Activated CD8-positive, alpha-beta memory T cell treated with anti-CD3 and anti-CD28 coated beads for 1 hour (primary cell): Measurements from ENCODE around the gene HERC2.
"Not testable (repeated sequence)": the region's sequence is repeated elsewhere in the genome, so short reads cannot be mapped to it uniquely, and the experiment has no call there.

Experiments used
- DNase-seq, 2 donors: peaks; one replicate each; pipeline ENCODE4 v3.0.0-alpha.2; 2020; ENCODE audit warnings: low read depth in 1 of 2; ENCODE audit errors: extremely low read depth in 1 of 2

The HERC2 gene

GRCh38 chr15:28136236-28136904 is 185.6 kb downstream of the HERC2 start:
- DNase-seq = not testable (repeated sequence)

DNA sequence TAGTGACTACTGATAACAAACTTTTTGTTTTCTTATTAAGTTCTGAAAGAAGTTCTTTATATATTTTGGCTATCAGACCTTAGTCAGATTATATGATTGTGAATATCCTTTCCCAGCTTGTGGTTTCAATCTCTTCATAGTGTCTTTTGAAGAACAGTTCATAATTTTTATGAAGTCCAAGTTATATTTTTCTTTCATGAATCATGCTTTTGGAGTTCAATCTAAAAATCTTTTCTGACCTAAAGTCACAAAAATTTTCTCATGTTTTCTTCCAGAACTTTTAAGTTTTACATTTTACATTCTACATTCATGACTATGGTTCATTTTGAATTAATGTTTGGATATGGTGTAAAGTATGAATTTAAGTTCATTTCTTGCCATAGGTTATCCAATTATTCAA is 188.7 kb downstream of the HERC2 start:
- DNase-seq = no peak

GRCh38 chr15:28132524-28133275 is 189.3 kb downstream of the HERC2 start:
- no peak for DNase-seq

DNA sequence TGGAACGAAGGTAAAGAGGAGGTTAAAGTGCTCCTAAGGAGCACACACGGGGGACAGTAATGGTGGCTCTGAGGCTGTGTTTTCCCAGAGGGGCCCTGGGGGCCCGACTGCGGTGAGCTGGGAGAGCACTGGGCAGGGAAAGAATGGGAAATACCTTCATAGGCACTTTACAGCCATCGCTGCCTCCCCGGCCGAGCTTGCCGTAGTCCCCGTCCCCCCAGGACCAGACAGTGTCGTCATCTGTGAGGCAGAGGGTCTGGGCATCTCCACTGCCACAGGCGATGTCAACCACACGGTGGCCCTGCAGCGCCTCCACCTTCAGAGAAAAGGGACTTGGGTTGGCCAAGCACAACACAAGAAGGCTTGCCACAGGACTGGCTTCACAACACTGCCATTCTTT is 190.0 kb downstream of the HERC2 start:
- no peak for DNase-seq

DNA sequence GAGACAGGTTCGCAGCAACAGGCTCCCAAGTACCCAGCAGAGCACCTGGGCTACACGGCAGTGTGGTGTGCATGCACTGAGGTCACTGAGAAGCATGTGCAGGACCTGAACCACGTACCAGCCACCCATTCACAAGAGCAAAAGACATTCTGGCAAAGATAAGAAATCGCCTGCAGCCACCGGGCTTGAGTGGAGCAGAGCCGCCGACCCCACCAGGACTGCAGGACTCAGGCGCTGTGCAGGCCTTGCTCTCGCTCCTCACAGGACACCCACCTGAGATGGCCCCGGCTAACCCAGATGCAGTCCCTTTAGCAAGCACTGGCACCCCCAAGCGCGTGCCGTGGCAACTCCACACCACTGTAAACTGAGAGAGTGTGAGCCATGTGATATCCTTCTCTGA is 190.6 kb downstream of the HERC2 start:
- no peak for DNase-seq

DNA sequence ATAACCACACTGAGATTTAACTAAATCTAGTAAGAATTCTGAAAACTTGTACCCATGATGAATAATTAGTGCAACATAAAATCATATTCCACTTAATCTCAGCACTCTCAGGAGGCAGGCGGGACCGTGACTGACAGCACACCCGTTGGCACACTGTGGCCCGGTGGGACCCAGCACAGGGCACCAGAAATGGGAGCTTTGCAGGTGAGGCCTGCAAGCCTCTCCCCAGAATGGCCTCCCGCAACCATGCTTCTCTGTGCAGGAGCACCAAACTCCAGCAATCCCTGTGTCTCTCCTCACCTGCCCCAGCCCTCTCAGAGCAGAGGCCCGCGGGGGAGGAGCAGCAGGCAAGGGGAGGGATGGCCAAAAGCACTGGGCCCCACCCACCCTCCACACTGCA is 191.3 kb downstream of the HERC2 start:
- DNase-seq = no peak

- DNase-seq = no peak
These were observed 192.6 kb downstream of the HERC2 start for GRCh38 chr15:28129231-28129848.

GRCh38 chr15:28128031-28128430 is 193.9 kb downstream of the HERC2 start:
- no peak for DNase-seq

- no peak for DNase-seq
These were observed 194.9 kb downstream of the HERC2 start for GRCh38 chr15:28127036-28127435.

- DNase-seq = no peak
These were observed 196.0 kb downstream of the HERC2 start for GRCh38 chr15:28125673-28126651.

DNA sequence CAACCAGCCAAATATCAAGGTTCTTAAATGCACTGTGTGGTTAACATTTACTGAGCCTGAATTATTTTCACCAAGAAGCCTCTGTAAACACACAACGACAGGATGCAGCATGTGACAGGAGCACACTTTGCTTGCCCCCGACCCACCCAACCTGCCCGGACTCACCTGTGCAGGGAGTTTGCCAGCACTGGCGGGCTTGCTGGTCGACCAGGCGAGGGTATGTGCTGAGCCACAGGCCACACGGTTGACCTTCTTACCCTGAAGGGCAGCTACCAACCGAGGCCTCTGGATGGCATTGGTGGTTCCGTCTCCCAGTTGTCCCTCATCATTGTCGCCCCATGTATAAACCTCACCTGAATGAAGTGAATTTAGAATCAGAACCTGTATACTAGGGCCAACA is 197.1 kb downstream of the HERC2 start:
- DNase-seq = no peak

GRCh38 chr15:28123408-28124023 is 198.5 kb downstream of the HERC2 start:
- peak in 1 of 2 donors; percentile 36 for DNase-seq

GRCh38 chr15:28122038-28122949 is 199.7 kb downstream of the HERC2 start:
- DNase-seq = no peak

DNA sequence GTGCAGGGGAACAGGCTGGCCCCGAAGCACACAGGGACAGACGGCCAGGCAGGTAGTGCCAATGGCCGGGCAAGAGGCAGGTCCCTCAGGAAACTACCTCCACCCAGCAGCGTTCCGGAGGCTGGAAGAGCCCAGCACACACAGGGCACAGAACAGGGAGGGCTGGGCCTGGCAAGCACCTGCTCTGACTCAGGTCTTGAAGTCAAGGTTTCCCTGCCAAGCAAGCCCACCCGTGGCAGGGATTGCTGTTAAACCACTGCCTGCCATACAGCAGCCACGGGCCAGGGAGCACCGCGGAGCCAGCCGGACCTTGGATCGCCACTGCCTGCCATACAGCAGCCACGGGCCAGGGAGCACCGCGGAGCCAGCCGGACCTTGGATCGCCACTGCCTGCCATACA is 200.4 kb downstream of the HERC2 start:
- DNase-seq = not testable (repeated sequence)

DNA sequence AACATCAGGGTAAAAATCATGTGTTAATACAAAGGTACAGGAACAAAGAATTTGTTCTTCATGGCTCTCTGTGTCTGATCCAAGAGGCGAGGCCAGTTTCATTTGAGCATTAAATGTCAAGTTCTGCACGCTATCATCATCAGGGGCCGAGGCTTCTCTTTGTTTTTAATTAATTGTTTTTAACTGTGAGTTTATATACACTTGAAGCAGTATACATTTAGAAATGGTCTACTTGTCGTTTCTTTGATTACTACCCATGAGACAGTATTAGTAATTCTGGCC is 201.7 kb downstream of the HERC2 start:
- DNase-seq = no peak

GRCh38 chr15:28118531-28118930 is 203.4 kb downstream of the HERC2 start:
- no peak for DNase-seq

DNA sequence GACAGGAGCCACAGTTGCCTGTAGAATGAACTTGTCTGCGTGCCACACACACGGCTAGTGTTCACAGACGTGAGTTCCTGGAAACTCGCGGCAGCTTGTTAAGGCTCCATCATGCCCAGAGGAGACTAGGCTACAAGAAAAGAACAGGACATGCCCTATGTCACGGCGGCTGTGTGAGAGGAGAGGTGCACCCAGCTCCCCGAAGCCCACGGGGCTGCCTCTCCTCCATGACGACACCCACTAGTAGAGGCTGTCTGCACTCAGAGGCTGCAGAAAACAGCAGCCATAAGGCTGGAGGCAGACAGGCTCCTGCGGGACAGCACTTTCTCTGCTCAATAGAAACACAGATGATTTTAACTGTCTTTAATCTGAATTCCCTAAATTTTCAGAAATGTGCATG is 203.9 kb downstream of the HERC2 start:
- DNase-seq = no peak

- DNase-seq = no peak
These were observed 204.5 kb downstream of the HERC2 start for GRCh38 chr15:28117432-28117990.
